Islet precursor cell (in vitro differentiated cells): ENCODE data around the gene FAHD2A.
A peak's percentile ranks its signal among the peaks of the same experiment; 100 is the strongest.
"Not testable (repeated sequence)": the region's sequence is repeated elsewhere in the genome, so short reads cannot be mapped to it uniquely, and the experiment has no call there.

ENCODE experiments used
- DNase-seq: peaks from one replicate; pipeline ENCODE4 v3.0.0-alpha.2; 2018

The FAHD2A gene, protein sequence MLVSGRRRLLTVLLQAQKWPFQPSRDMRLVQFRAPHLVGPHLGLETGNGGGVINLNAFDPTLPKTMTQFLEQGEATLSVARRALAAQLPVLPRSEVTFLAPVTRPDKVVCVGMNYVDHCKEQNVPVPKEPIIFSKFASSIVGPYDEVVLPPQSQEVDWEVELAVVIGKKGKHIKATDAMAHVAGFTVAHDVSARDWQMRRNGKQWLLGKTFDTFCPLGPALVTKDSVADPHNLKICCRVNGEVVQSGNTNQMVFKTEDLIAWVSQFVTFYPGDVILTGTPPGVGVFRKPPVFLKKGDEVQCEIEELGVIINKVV

GRCh38 chr2:95402370-95403203 is at the start of gene FAHD2A:
TSS of gene FAHD2A (plus strand) at chr2:95402708. CDS start at chr2:95405559, 2,851 bp downstream.
- peak; percentile 97 for DNase-seq

- peak; percentile 46 for DNase-seq
These were observed 49.4 kb upstream of the FAHD2A start for GRCh38 chr2:95353055-95353575.

- DNase-seq, result peak; percentile 34
These were observed 48.7 kb upstream of the FAHD2A start for GRCh38 chr2:95353613-95354468.

DNA sequence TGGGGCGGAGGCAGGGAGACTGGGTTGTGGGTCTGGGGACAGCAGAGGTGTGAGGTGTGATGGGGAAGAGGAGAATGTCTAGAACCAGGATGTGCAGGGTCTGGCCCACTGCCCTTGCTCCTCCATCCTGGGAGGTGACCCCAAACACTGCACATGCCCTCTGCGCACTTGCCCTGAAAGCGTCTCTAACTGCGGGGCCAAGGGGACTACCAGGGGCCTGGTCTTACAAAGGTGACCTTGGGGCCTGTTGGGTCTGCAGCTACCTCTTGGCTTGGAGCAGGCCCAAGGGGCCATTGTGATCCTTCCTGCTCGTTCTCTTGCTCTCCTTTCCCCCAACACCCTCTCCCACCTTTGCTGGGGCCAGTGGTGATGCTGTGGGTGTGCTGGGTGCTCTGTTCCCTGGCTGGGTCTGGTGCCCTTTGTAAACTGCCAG is 48.0 kb upstream of the FAHD2A start:
- DNase-seq, result peak; percentile 38

GRCh38 chr2:95354925-95355324 is 47.6 kb upstream of the FAHD2A start:
- no peak for DNase-seq

DNA sequence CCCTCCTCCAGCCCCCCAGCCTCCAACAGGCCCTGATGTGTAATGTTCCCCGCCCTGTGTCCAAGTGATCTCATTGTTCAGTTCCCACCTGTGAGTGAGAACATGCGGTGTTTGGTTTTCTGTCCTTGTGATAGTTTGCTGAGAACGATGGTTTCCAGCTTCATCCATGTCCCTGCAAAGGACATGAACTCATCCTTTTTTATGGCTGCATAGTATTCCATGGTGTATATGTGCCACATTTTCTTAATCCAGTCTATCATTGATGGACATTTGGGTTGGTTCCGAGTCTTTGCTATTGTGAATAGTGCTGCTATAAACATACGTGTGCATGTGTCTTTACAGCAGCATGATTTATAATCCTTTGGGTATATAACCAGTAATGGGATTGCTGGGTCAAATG is 47.0 kb upstream of the FAHD2A start:
- DNase-seq, result not testable (repeated sequence)

- DNase-seq, result peak; percentile 39
These were observed 45.4 kb upstream of the FAHD2A start for GRCh38 chr2:95356821-95357700.

GRCh38 chr2:95357717-95358280 is 44.7 kb upstream of the FAHD2A start:
- DNase-seq, result peak; percentile 21

GRCh38 chr2:95359031-95359430 is 43.5 kb upstream of the FAHD2A start:
- DNase-seq, result peak; percentile 22

GRCh38 chr2:95359501-95359930 is 43.0 kb upstream of the FAHD2A start:
- peak; percentile 42 for DNase-seq

GRCh38 chr2:95361216-95361980 is 41.1 kb upstream of the FAHD2A start:
- DNase-seq, result peak; percentile 38

GRCh38 chr2:95362486-95362885 is 40.0 kb upstream of the FAHD2A start:
- DNase-seq, result peak; percentile 26

- DNase-seq, result peak; percentile 2
These were observed 36.0 kb upstream of the FAHD2A start for GRCh38 chr2:95366514-95366913.

- peak; percentile 38 for DNase-seq
These were observed 30.2 kb upstream of the FAHD2A start for GRCh38 chr2:95372216-95372829.

GRCh38 chr2:95372845-95373244 is 29.7 kb upstream of the FAHD2A start:
- DNase-seq, result peak; percentile 32

DNA sequence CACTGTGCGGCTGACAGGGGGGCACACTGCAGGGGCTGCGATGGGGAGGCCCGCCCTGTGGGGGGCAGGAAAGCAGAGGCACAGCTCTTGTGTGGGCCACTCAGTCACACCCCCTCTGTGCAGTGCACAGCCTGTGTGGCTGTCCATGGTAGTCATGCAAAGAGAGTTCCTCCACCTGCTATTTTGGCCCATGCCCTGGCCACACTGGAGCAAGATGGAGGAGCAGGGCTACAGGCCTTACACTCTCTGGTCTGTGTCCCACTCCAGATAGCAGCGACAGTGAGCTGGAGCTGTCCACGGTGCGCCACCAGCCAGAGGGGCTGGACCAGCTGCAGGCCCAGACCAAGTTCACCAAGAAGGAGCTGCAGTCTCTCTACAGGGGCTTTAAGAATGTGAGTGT is 28.5 kb upstream of the FAHD2A start:
- DNase-seq, result peak; percentile 51

GRCh38 chr2:95374451-95374920 is 28.0 kb upstream of the FAHD2A start:
- DNase-seq, result peak; percentile 32

GRCh38 chr2:95374921-95375471 is 27.5 kb upstream of the FAHD2A start:
- peak; percentile 47 for DNase-seq

GRCh38 chr2:95375532-95376150 is 26.9 kb upstream of the FAHD2A start:
- peak; percentile 34 for DNase-seq
